ENCODE results near the gene CHRNA1.

GRCh38 chr2:174764280-174765255 lies at the start of gene CHRNA1:
- no peak for TF ChIP-seq CTCF (IDR thresholded peaks at IDR 0.05)
- TF ChIP-seq POLR2A (IDR thresholded peaks at IDR 0.05), result no peak

Measured in lower leg skin (tissue), 3 donors.